Measurements from ENCODE around the gene HEXA. TPM values are rescaled to one million over a fixed set of nuclear protein-coding genes. Genes with fewer than 3 reads are reported as not detected.
"Not testable (repeated sequence)": the region's sequence is repeated elsewhere in the genome, so short reads cannot be mapped to it uniquely, and the experiment has no call there.

HEXA gene
- 66.8 TPM for polyA plus RNA-seq (2012; ENCODE audit: low read depth, missing spikeins)

GRCh38 chr15:72375846-72376581, at the start of gene HEXA:
TSS of gene HEXA (minus strand) at chr15:72376014. CDS start at chr15:72375972, 42 bp downstream.
- FAIRE-seq = peak; percentile 98
- TF ChIP-seq PAX5 (IDR thresholded peaks at IDR 0.05; ENCODE audit: insufficient read depth, low read length, severe bottlenecking) = peak; percentile 98
- TF ChIP-seq SPI1 (IDR thresholded peaks at IDR 0.05; ENCODE audit: low read depth, low read length) = peak; percentile 66
- peak; percentile 81 for TF ChIP-seq POU2F2 (IDR thresholded peaks at IDR 0.05; ENCODE audit: low read depth, low read length)
- peak; percentile 91 for TF ChIP-seq POLR2AphosphoS5 (IDR thresholded peaks at IDR 0.05; ENCODE audit: low read depth, low read length)
- TF ChIP-seq POLR2A (IDR thresholded peaks at IDR 0.05; ENCODE audit: low read depth, low read length) = peak; percentile 93
- TF ChIP-seq TAF1 (IDR thresholded peaks at IDR 0.05; ENCODE audit: low read depth, low read length) = peak; percentile 89
- DNase-seq (ENCODE audit: insufficient read length, low spot score) = peak; percentile 91

GRCh38 chr15:72423256-72423655, 47.4 kb upstream of the HEXA start:
- FAIRE-seq = no peak
- no peak for DNase-seq (ENCODE audit: insufficient read length, low spot score)

GRCh38 chr15:72421484-72421883, 45.7 kb upstream of the HEXA start:
- TF ChIP-seq POLR2AphosphoS5 (IDR thresholded peaks at IDR 0.05; ENCODE audit: low read depth, low read length) (no peak), POLR2A (IDR thresholded peaks at IDR 0.05; ENCODE audit: low read depth, low read length) (no peak), TAF1 (IDR thresholded peaks at IDR 0.05; ENCODE audit: low read depth, low read length) (no peak), PAX5 (IDR thresholded peaks at IDR 0.05; ENCODE audit: insufficient read depth, low read length, severe bottlenecking) (no peak), SPI1 (IDR thresholded peaks at IDR 0.05; ENCODE audit: low read depth, low read length) (no peak), POU2F2 (IDR thresholded peaks at IDR 0.05; ENCODE audit: low read depth, low read length) (no peak)
- DNase-seq (ENCODE audit: insufficient read length, low spot score) (no peak), FAIRE-seq (no peak)

More at GRCh38 chr15:72423256-72423655, 47.4 kb upstream of the HEXA start:
- TF ChIP-seq POLR2AphosphoS5 (IDR thresholded peaks at IDR 0.05; ENCODE audit: low read depth, low read length) = no peak
- TF ChIP-seq SPI1 (IDR thresholded peaks at IDR 0.05; ENCODE audit: low read depth, low read length) = no peak
- TF ChIP-seq POU2F2 (IDR thresholded peaks at IDR 0.05; ENCODE audit: low read depth, low read length) = no peak
- no peak for TF ChIP-seq TAF1 (IDR thresholded peaks at IDR 0.05; ENCODE audit: low read depth, low read length)
- TF ChIP-seq POLR2A (IDR thresholded peaks at IDR 0.05; ENCODE audit: low read depth, low read length) = no peak
- TF ChIP-seq PAX5 (IDR thresholded peaks at IDR 0.05; ENCODE audit: insufficient read depth, low read length, severe bottlenecking) = no peak

GRCh38 chr15:72420576-72420975, 44.8 kb upstream of the HEXA start:
- TF ChIP-seq PAX5 (IDR thresholded peaks at IDR 0.05; ENCODE audit: insufficient read depth, low read length, severe bottlenecking) (no peak), SPI1 (IDR thresholded peaks at IDR 0.05; ENCODE audit: low read depth, low read length) (peak; percentile 42; the same call in 1 of the 2 replicates)
- FAIRE-seq (no peak), DNase-seq (ENCODE audit: insufficient read length, low spot score) (no peak)

- FAIRE-seq; DNase-seq (ENCODE audit: insufficient read length, low spot score): not testable (repeated sequence)
Measured at GRCh38 chr15:72419768-72420167, 44.0 kb upstream of the HEXA start.

- FAIRE-seq (no peak), DNase-seq (ENCODE audit: insufficient read length, low spot score) (no peak)
- TF ChIP-seq TAF1 (IDR thresholded peaks at IDR 0.05; ENCODE audit: low read depth, low read length) (no peak), PAX5 (IDR thresholded peaks at IDR 0.05; ENCODE audit: insufficient read depth, low read length, severe bottlenecking) (no peak), POLR2A (IDR thresholded peaks at IDR 0.05; ENCODE audit: low read depth, low read length) (no peak), SPI1 (IDR thresholded peaks at IDR 0.05; ENCODE audit: low read depth, low read length) (no peak), POLR2AphosphoS5 (IDR thresholded peaks at IDR 0.05; ENCODE audit: low read depth, low read length) (no peak), POU2F2 (IDR thresholded peaks at IDR 0.05; ENCODE audit: low read depth, low read length) (no peak)
Measured at GRCh38 chr15:72415304-72415703, 39.5 kb upstream of the HEXA start.

- FAIRE-seq; DNase-seq (ENCODE audit: insufficient read length, low spot score): not testable (repeated sequence)
Measured at GRCh38 chr15:72413337-72413736, 37.5 kb upstream of the HEXA start.

- no peak for FAIRE-seq
- TF ChIP-seq TAF1 (IDR thresholded peaks at IDR 0.05; ENCODE audit: low read depth, low read length) = no peak
- TF ChIP-seq PAX5 (IDR thresholded peaks at IDR 0.05; ENCODE audit: insufficient read depth, low read length, severe bottlenecking) = no peak
- no peak for TF ChIP-seq SPI1 (IDR thresholded peaks at IDR 0.05; ENCODE audit: low read depth, low read length)
- TF ChIP-seq POLR2AphosphoS5 (IDR thresholded peaks at IDR 0.05; ENCODE audit: low read depth, low read length) = no peak
- no peak for TF ChIP-seq POLR2A (IDR thresholded peaks at IDR 0.05; ENCODE audit: low read depth, low read length)
- no peak for TF ChIP-seq POU2F2 (IDR thresholded peaks at IDR 0.05; ENCODE audit: low read depth, low read length)
- DNase-seq (ENCODE audit: insufficient read length, low spot score) = no peak
Measured at GRCh38 chr15:72411544-72411943, 35.7 kb upstream of the HEXA start.

- no peak for FAIRE-seq
- TF ChIP-seq POU2F2 (IDR thresholded peaks at IDR 0.05; ENCODE audit: low read depth, low read length) (no peak), POLR2AphosphoS5 (IDR thresholded peaks at IDR 0.05; ENCODE audit: low read depth, low read length) (no peak), POLR2A (IDR thresholded peaks at IDR 0.05; ENCODE audit: low read depth, low read length) (no peak), PAX5 (IDR thresholded peaks at IDR 0.05; ENCODE audit: insufficient read depth, low read length, severe bottlenecking) (no peak), SPI1 (IDR thresholded peaks at IDR 0.05; ENCODE audit: low read depth, low read length) (no peak), TAF1 (IDR thresholded peaks at IDR 0.05; ENCODE audit: low read depth, low read length) (no peak)
- DNase-seq (ENCODE audit: insufficient read length, low spot score) = no peak
Measured at GRCh38 chr15:72411111-72411510, 35.3 kb upstream of the HEXA start.

GRCh38 chr15:72406936-72407335, 31.1 kb upstream of the HEXA start:
- FAIRE-seq (no peak), DNase-seq (ENCODE audit: insufficient read length, low spot score) (no peak)
- TF ChIP-seq PAX5 (IDR thresholded peaks at IDR 0.05; ENCODE audit: insufficient read depth, low read length, severe bottlenecking) = no peak
- TF ChIP-seq SPI1 (IDR thresholded peaks at IDR 0.05; ENCODE audit: low read depth, low read length) = no peak
- no peak for TF ChIP-seq POLR2A (IDR thresholded peaks at IDR 0.05; ENCODE audit: low read depth, low read length)
- no peak for TF ChIP-seq POLR2AphosphoS5 (IDR thresholded peaks at IDR 0.05; ENCODE audit: low read depth, low read length)
- no peak for TF ChIP-seq TAF1 (IDR thresholded peaks at IDR 0.05; ENCODE audit: low read depth, low read length)
- no peak for TF ChIP-seq POU2F2 (IDR thresholded peaks at IDR 0.05; ENCODE audit: low read depth, low read length)

Measured in GM12891 (cell line).